K562 (cell line): ENCODE measurements around the gene P3H1. TPM values are rescaled to one million over a fixed set of nuclear protein-coding genes. Genes with fewer than 3 reads are reported as not detected.

Experiments used
- FOXP1 ChIP-seq: sonication (generic); formaldehyde crosslinking; IDR thresholded peaks from 2 replicates; pipeline ENCODE4 v1.8.0; 2022; ENCODE audit warnings: mild to moderate bottlenecking, missing genetic modification reagents
- HMBOX1 ChIP-seq: sonication (generic); IDR thresholded peaks from 2 replicates; pipeline ENCODE4 v1.6.1; 2016
- TRIM28 ChIP-seq: fragments of 450-650 bp; IDR thresholded peaks from 2 replicates; pipeline ENCODE4 v1.6.1; 2017
- ZNF143 ChIP-seq: sonication (generic); formaldehyde crosslinking; IDR thresholded peaks from 2 replicates; pipeline ENCODE4 v1.9.0; 2022; ENCODE audit warnings: mild to moderate bottlenecking, missing genetic modification reagents
- ZNF165 ChIP-seq: fragments of 250-450 bp; sonication (Bioruptor Pico); IDR thresholded peaks from 2 replicates; pipeline ENCODE4 v1.4.0; 2020; ENCODE audit warnings: borderline replicate concordance
- ZNF197 ChIP-seq: fragments of 200-800 bp; sonication (Bioruptor generic); IDR thresholded peaks from 2 replicates; pipeline ENCODE4 v1.6.1; 2016; ENCODE audit warnings: low read depth, missing genetic modification characterization, missing compliant biosample characterization
- ZNF23 ChIP-seq: fragments of 250-450 bp; sonication (Bioruptor Pico); IDR thresholded peaks from 2 replicates; pipeline ENCODE4 v1.4.0; 2020; ENCODE audit warnings: mild to moderate bottlenecking
- ZNF764 ChIP-seq: fragments of 250-450 bp; sonication (Bioruptor Pico); IDR thresholded peaks from 2 replicates; pipeline ENCODE4 v1.4.0; 2020; ENCODE audit warnings: low read depth, mild to moderate bottlenecking, moderate library complexity
- polyA plus RNA-seq, 8 experiments: library from polyadenylated mRNA; depleted of rRNA in 4 of 8; stranded (reverse) in 5 of 8; unstranded in 3 of 8; fragments of >200 nt; fragmentation: Nextera tagmentation in 2 of 8; fragmentation: Illumina TruSeq in 1 of 8; extraction: Ambion mirVana in 2 of 8; extraction: Trizol in 1 of 8; gene quantifications; 2 replicates each; pipeline versions ENCODE4 v1.2.1 to v1.2.3, GENCODE V29; 2011 to 2014; ENCODE audit warnings: inconsistent platforms in 1 of 8, missing spikeins in 1 of 8
- total RNA-seq, 7 experiments: library from RNA; depleted of rRNA in 6 of 7; stranded (reverse); fragments of >200 nt in 6 of 7; fragmentation: Illumina TruSeq in 2 of 7; extraction: Trizol in 2 of 7; gene quantifications; 2 replicates each; pipeline versions ENCODE4 v1.2.1 to v1.2.3, GENCODE V29; 2011 to 2021; ENCODE audit warnings: low replicate concordance in 1 of 7
- TF ChIP-seq, protein P1 (sequence below): sonication (generic); formaldehyde crosslinking; IDR thresholded peaks from 2 replicates; pipeline ENCODE4 v1.8.1; 2023; ENCODE audit warnings: mild to moderate bottlenecking, missing genetic modification reagents
- TF ChIP-seq, protein P2 (sequence below): IDR thresholded peaks from 2 replicates; pipeline ENCODE4 v1.6.1; 2011; ENCODE audit warnings: borderline replicate concordance, low read depth, mild to moderate bottlenecking, moderate library complexity, low read length; ENCODE audit not compliant: insufficient read depth, poor library complexity, severe bottlenecking
- TF ChIP-seq, protein P3 (sequence below), 2 experiments: fragments of 450-650 bp; formaldehyde crosslinking in 1 of 2; IDR thresholded peaks; 2 replicates each; pipeline versions ENCODE4 v1.4.0 to v1.6.1; 2014 to 2020; ENCODE audit warnings: mild to moderate bottlenecking in 2 of 2, borderline replicate concordance in 1 of 2, low read depth in 1 of 2
- TF ChIP-seq, protein P4 (sequence below): sonication (generic); formaldehyde crosslinking; IDR thresholded peaks from 2 replicates; pipeline ENCODE4 v1.8.0; 2022; ENCODE audit warnings: mild to moderate bottlenecking, missing genetic modification reagents

P3H1 gene
- total and polyA plus RNA-seq, 9 of the 15 experiments (the other 6 are each of a cell fraction or from before 2014, with no cell fraction given): 1.7 to 81.7 (median 45.7) TPM

GRCh38 chr1:42730002-42730401, 36.8 kb downstream of the P3H1 start (continued):
- TF ChIP-seq, protein P1, sequence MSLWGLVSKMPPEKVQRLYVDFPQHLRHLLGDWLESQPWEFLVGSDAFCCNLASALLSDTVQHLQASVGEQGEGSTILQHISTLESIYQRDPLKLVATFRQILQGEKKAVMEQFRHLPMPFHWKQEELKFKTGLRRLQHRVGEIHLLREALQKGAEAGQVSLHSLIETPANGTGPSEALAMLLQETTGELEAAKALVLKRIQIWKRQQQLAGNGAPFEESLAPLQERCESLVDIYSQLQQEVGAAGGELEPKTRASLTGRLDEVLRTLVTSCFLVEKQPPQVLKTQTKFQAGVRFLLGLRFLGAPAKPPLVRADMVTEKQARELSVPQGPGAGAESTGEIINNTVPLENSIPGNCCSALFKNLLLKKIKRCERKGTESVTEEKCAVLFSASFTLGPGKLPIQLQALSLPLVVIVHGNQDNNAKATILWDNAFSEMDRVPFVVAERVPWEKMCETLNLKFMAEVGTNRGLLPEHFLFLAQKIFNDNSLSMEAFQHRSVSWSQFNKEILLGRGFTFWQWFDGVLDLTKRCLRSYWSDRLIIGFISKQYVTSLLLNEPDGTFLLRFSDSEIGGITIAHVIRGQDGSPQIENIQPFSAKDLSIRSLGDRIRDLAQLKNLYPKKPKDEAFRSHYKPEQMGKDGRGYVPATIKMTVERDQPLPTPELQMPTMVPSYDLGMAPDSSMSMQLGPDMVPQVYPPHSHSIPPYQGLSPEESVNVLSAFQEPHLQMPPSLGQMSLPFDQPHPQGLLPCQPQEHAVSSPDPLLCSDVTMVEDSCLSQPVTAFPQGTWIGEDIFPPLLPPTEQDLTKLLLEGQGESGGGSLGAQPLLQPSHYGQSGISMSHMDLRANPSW (CRISPR knock-in tag): no peak
- TF ChIP-seq, protein P2, sequence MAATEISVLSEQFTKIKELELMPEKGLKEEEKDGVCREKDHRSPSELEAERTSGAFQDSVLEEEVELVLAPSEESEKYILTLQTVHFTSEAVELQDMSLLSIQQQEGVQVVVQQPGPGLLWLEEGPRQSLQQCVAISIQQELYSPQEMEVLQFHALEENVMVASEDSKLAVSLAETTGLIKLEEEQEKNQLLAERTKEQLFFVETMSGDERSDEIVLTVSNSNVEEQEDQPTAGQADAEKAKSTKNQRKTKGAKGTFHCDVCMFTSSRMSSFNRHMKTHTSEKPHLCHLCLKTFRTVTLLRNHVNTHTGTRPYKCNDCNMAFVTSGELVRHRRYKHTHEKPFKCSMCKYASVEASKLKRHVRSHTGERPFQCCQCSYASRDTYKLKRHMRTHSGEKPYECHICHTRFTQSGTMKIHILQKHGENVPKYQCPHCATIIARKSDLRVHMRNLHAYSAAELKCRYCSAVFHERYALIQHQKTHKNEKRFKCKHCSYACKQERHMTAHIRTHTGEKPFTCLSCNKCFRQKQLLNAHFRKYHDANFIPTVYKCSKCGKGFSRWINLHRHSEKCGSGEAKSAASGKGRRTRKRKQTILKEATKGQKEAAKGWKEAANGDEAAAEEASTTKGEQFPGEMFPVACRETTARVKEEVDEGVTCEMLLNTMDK: peak; percentile 39
- TF ChIP-seq, protein P3, sequence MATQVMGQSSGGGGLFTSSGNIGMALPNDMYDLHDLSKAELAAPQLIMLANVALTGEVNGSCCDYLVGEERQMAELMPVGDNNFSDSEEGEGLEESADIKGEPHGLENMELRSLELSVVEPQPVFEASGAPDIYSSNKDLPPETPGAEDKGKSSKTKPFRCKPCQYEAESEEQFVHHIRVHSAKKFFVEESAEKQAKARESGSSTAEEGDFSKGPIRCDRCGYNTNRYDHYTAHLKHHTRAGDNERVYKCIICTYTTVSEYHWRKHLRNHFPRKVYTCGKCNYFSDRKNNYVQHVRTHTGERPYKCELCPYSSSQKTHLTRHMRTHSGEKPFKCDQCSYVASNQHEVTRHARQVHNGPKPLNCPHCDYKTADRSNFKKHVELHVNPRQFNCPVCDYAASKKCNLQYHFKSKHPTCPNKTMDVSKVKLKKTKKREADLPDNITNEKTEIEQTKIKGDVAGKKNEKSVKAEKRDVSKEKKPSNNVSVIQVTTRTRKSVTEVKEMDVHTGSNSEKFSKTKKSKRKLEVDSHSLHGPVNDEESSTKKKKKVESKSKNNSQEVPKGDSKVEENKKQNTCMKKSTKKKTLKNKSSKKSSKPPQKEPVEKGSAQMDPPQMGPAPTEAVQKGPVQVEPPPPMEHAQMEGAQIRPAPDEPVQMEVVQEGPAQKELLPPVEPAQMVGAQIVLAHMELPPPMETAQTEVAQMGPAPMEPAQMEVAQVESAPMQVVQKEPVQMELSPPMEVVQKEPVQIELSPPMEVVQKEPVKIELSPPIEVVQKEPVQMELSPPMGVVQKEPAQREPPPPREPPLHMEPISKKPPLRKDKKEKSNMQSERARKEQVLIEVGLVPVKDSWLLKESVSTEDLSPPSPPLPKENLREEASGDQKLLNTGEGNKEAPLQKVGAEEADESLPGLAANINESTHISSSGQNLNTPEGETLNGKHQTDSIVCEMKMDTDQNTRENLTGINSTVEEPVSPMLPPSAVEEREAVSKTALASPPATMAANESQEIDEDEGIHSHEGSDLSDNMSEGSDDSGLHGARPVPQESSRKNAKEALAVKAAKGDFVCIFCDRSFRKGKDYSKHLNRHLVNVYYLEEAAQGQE (IDR thresholded peaks at IDR 0.05; ENCODE audit: borderline replicate concordance): peak; percentile 42; the same call in 1 of the 2 replicates
- TF ChIP-seq, protein P3 (CRISPR knock-in tag; IDR thresholded peaks at IDR 0.05; ENCODE audit: low read depth): no peak
- no peak for TF ChIP-seq ZNF165
- TF ChIP-seq ZNF197: no peak
- no peak for TF ChIP-seq ZNF143
- TF ChIP-seq ZNF23 (CRISPR knock-in tag): no peak
- TF ChIP-seq FOXP1 (CRISPR knock-in tag): no peak
- TF ChIP-seq ZNF764: no peak
- TF ChIP-seq, protein P4, sequence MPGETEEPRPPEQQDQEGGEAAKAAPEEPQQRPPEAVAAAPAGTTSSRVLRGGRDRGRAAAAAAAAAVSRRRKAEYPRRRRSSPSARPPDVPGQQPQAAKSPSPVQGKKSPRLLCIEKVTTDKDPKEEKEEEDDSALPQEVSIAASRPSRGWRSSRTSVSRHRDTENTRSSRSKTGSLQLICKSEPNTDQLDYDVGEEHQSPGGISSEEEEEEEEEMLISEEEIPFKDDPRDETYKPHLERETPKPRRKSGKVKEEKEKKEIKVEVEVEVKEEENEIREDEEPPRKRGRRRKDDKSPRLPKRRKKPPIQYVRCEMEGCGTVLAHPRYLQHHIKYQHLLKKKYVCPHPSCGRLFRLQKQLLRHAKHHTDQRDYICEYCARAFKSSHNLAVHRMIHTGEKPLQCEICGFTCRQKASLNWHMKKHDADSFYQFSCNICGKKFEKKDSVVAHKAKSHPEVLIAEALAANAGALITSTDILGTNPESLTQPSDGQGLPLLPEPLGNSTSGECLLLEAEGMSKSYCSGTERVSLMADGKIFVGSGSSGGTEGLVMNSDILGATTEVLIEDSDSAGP (CRISPR knock-in tag): no peak
- no peak for TF ChIP-seq HMBOX1
- TF ChIP-seq TRIM28: no peak
